Stomach (tissue), 9 donors: ENCODE results near the gene AQP2. TPM values are rescaled to one million over a fixed set of nuclear protein-coding genes. Genes with fewer than 3 reads are reported as not detected.

ENCODE experiments used
- DNase-seq, 2 donors: peaks; one replicate each; pipeline versions ENCODE4 v3.0.0 to v3.0.0-alpha.2; 2013 to 2019
- H3K27ac ChIP-seq, 5 donors: fragments of 200-600 bp in 4 of 5; sonication (generic) in 4 of 5; one replicate each; pipeline ENCODE4 v1.5.1; 2013 to 2019; ENCODE audit warnings: mild to moderate bottlenecking in 1 of 5, moderate library complexity in 1 of 5
- H3K27me3 ChIP-seq, 3 donors: fragments of 200-600 bp; sonication (generic); one replicate each; pipeline ENCODE4 v1.5.1; 2017 to 2019; ENCODE audit warnings: mixed run types in 1 of 3
- H3K36me3 ChIP-seq, 4 donors: fragments of 200-600 bp; sonication (generic); 1 replicate in 3 of 4; 2 replicates in 1 of 4; pipeline ENCODE4 v1.5.1; 2016 to 2019
- H3K4me1 ChIP-seq, 4 donors: fragments of 200-600 bp; sonication (generic); one replicate each; pipeline ENCODE4 v1.5.1; 2016 to 2019
- H3K4me3 ChIP-seq, 4 donors: fragments of 200-600 bp; sonication (generic) in 3 of 4; one replicate each; pipeline ENCODE4 v1.5.1; 2016 to 2019; ENCODE audit warnings: mild to moderate bottlenecking in 1 of 4
- H3K9me3 ChIP-seq, 4 donors: fragments of 200-600 bp; sonication (generic); one replicate each; pipeline ENCODE4 v1.5.1; 2016 to 2019
- EP300 ChIP-seq: sonication (generic); formaldehyde crosslinking; IDR thresholded peaks from one replicate; pipeline ENCODE4 v1.6.1; 2017; ENCODE audit warnings: antibody characterized with exemption
- POLR2A ChIP-seq, 4 donors: fragments of 450-650 bp; IDR thresholded peaks; one replicate each; pipeline ENCODE4 v1.6.1; 2016; ENCODE audit warnings: antibody characterized with exemption in 4 of 4, control low read depth in 2 of 4, mild to moderate bottlenecking in 1 of 4, moderate library complexity in 1 of 4
- POLR2AphosphoS5 ChIP-seq, 3 donors: sonication (generic); formaldehyde crosslinking; IDR thresholded peaks; one replicate each; pipeline ENCODE4 v1.6.1; 2016; ENCODE audit warnings: antibody characterized with exemption in 3 of 3
- WGBS, 5 donors: extraction: QIAGEN DNeasy Blood & Tissue Kit in 3 of 5; methylation state at CpG; one replicate each; pipeline versions ENCODE4 v1.1.5 to v1.1.7; 2013 to 2018; 5-methylcytosine and 5-hydroxymethylcytosine counted together
- intact Hi-C: fragments of 100-400 bp; cut with DNase I; formaldehyde crosslinking; loops from one replicate; pipeline ENCODE4 v1.15.1; 2023; ENCODE audit warnings: low total_unique reads
- polyA plus RNA-seq, 3 donors: library from polyadenylated mRNA; stranded (reverse); fragments of 200-250 nt; gene quantifications; one replicate each; pipeline ENCODE4 v1.2.3, GENCODE V29; 2013
- total RNA-seq, 5 donors: library from RNA; depleted of rRNA; stranded (reverse); fragments of >200 nt; gene quantifications; one replicate each; pipeline versions ENCODE4 v1.1.0 to v1.2.3, GENCODE V29; 2014 to 2016
- TF ChIP-seq, protein P1 (sequence below), 7 experiments: fragments of 450-650 bp in 4 of 7; fragments of 200-600 bp in 3 of 7; sonication (generic) in 3 of 7; IDR thresholded peaks; one replicate each; pipeline ENCODE4 v1.5.1; 2016 to 2019; ENCODE audit warnings: antibody characterized with exemption in 7 of 7, control low read depth in 2 of 7, mild to moderate bottlenecking in 1 of 7
- donor health status: healthy with polysubstance abuse.
- donor health status: Bipolar disorder and iron deficiency.
- donor health status: healthy.

AQP2 gene
- total and polyA plus RNA-seq, 8 donors: 0.92 TPM; not detected in 7

DNA sequence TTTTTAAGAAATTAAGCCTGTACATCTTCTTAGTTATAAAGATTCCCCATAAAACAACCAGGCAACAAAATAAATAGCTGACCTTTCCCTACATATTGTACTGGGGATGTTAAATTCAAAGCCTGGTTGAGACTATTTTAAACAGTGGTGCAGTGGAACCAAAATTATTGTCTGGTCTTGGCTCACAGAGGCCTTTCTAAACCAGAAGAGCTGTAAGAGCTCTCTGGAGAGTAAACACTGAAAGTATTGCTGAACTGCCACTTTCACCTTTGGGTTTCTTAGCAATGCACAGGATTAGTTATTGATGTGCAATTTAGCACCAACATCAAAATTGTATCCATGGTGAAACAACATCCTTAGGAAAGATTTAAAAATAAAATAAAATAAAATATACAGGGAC is 54.2 kb downstream of the AQP2 start:
- intact Hi-C loops: no loop called here
- Histone ChIP-seq H3K4me1 (peaks cover 0 to 45% (median 15%) of the 10 kb centered on the region in 4 donors), H3K27me3 (no peaks in the 10 kb centered on the region), H3K36me3 (peaks cover under 1 to 25% (median 12%) of the 10 kb centered on the region in 4 donors), H3K4me3 (no peak overlapping the region), H3K9me3 (no peaks in the 10 kb centered on the region), H3K27ac (peak overlapping the region in 2 of 5 donors; percentile 14 to 47)
- no peak for DNase-seq
- no peak for TF ChIP-seq POLR2AphosphoS5 (IDR thresholded peaks at IDR 0.05)
- no peak for TF ChIP-seq POLR2A (IDR thresholded peaks at IDR 0.05)
- TF ChIP-seq, protein P1, sequence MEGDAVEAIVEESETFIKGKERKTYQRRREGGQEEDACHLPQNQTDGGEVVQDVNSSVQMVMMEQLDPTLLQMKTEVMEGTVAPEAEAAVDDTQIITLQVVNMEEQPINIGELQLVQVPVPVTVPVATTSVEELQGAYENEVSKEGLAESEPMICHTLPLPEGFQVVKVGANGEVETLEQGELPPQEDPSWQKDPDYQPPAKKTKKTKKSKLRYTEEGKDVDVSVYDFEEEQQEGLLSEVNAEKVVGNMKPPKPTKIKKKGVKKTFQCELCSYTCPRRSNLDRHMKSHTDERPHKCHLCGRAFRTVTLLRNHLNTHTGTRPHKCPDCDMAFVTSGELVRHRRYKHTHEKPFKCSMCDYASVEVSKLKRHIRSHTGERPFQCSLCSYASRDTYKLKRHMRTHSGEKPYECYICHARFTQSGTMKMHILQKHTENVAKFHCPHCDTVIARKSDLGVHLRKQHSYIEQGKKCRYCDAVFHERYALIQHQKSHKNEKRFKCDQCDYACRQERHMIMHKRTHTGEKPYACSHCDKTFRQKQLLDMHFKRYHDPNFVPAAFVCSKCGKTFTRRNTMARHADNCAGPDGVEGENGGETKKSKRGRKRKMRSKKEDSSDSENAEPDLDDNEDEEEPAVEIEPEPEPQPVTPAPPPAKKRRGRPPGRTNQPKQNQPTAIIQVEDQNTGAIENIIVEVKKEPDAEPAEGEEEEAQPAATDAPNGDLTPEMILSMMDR (IDR thresholded peaks at IDR 0.05): no peak
- TF ChIP-seq EP300: no peak

DNA sequence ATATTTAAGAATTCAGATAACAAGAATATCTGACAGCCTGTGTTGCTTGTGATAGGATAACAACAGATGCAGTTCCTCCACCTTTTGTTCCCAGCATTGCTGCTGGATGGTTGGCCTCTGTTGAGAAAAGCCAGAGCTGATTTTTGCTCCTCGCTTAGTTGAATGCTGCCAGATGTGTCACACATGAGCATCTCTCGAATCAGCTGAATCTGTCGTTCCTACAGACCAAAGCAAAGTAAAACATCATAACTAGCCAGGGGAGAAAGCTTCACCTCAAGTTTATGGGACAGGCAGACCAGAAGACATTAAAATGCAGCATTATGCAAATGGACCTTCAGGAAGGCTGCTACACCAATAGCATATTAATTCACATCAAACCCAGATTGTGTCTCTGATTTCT is 54.6 kb downstream of the AQP2 start:
- DNase-seq: peak in 1 of 2 donors; percentile 35
- Histone ChIP-seq H3K27me3 (no peaks in the 10 kb centered on the region), H3K9me3 (no peaks in the 10 kb centered on the region), H3K36me3 (peaks cover 0 to 22% (median 10%) of the 10 kb centered on the region in 4 donors), H3K27ac (peak overlapping the region in 2 of 5 donors; percentile 14 to 47), H3K4me3 (no peak overlapping the region), H3K4me1 (peaks cover 0 to 45% (median 15%) of the 10 kb centered on the region in 4 donors)
- 76 to 85% (median 81%) methylated on average over 3 of the region's 3 CpGs for WGBS, 5 donors
- no peak for TF ChIP-seq EP300
- no peak for TF ChIP-seq POLR2A (IDR thresholded peaks at IDR 0.05)
- TF ChIP-seq POLR2AphosphoS5 (IDR thresholded peaks at IDR 0.05): no peak
- TF ChIP-seq, protein P1 (IDR thresholded peaks at IDR 0.05): no peak
- intact Hi-C loops: no loop called here

DNA sequence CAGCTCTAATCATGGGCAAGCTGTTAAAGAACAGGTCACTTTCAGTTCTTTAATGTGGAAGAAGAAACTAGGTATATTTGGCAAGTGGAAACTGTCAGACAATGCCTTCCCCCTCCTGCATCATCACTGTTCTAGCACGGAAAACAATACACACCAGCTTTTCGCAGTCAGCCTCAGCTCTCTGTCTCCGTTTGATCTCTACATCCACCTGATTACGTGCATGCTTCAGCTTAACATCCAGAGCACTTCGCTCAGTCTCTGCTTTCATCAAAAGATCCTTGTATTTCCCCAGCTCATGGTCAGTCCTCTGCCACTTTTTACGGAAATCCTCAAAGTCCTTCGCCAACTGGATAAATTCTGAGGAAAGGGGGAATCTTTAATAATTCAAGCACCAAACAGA is 55.7 kb downstream of the AQP2 start:
- DNase-seq: no peak

DNA sequence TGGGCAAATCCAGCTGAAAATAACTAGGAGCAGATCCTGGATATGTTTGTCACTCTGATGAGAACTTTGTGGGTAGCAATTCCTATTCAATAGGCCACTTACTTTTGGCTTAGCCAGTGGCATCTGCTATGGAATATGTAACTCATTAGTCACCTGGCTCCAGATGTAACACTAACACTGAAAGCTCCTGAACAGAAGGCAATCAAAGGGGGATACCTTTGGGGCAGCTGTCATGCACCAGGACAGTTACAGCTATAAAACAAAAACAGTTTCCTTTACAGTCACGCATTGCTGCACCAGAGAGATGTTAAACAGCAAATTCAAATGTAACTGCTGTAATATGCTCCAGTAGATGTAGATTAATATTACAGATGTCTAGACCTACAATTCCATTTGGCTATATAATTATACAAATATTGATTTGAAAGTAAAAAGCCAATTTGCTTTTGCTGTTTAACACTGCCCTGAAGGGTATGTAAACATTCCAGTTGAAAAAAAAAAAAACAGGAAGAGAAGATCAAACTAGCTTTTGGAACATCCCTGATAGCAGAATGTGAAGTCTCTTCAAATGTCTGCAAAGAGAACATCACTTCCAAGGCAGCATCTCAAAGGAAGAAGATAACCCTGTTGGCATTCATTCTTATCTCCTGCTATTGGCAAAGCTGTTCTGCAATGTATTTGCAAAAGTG is 56.4 kb downstream of the AQP2 start:
- no peak for DNase-seq
- Histone ChIP-seq H3K36me3 (peaks cover 0 to 12% (median 0%) of the 10 kb centered on the region in 4 donors), H3K4me1 (peaks cover 0 to 45% (median 15%) of the 10 kb centered on the region in 4 donors), H3K27me3 (no peaks in the 10 kb centered on the region), H3K27ac (no peak overlapping the region), H3K4me3 (no peak overlapping the region), H3K9me3 (no peaks in the 10 kb centered on the region)
- intact Hi-C loops: no loop called here
- TF ChIP-seq EP300 (no peak), POLR2AphosphoS5 (IDR thresholded peaks at IDR 0.05) (no peak), POLR2A (IDR thresholded peaks at IDR 0.05) (no peak)
- TF ChIP-seq, protein P1 (IDR thresholded peaks at IDR 0.05): no peak
- WGBS, 5 donors: 44 to 67% (median 63%) methylated on average over 1 of the region's 1 CpG

More for the DNA sequence above, 55.7 kb downstream of the AQP2 start:
- Histone ChIP-seq H3K9me3 (no peaks in the 10 kb centered on the region), H3K27me3 (no peaks in the 10 kb centered on the region), H3K27ac (no peak overlapping the region), H3K4me1 (peaks cover 0 to 45% (median 15%) of the 10 kb centered on the region in 4 donors), H3K36me3 (peaks cover 0 to 19% (median 0%) of the 10 kb centered on the region in 4 donors), H3K4me3 (no peak overlapping the region)
- intact Hi-C loops: no loop called here
- 88 to 96% (median 95%) methylated on average over 7 of the region's 7 CpGs for WGBS, 5 donors
- no peak for TF ChIP-seq POLR2A (IDR thresholded peaks at IDR 0.05)

Other genes with a start within 250 kb of the AQP2 start
- 10 to 100 TPM in 2 of 5 donors, 1 to 10 TPM in 3; 2.9 to 28.5 (median 9.6) TPM for gene FMNL3, start 243.3 kb upstream of the AQP2 start, total RNA-seq
- 1 to 10 TPM; 2.1 to 8.1 (median 5.2) TPM for gene FMNL3, start 243.3 kb upstream of the AQP2 start, polyA plus RNA-seq
- gene TMBIM6, start 209.2 kb upstream of the AQP2 start, total RNA-seq: 100 to 1,000 TPM in 4 of 5 donors, 10 to 100 TPM in 1; 94.5 to 606 (median 420) TPM
- 100 to 1,000 TPM in 2 of 3 donors, 10 to 100 TPM in 1; 79.6 to 207 (median 160) TPM for gene TMBIM6, start 209.2 kb upstream of the AQP2 start, polyA plus RNA-seq
- gene NCKAP5L, start 122.3 kb upstream of the AQP2 start, total RNA-seq: 10 to 100 TPM in 2 of 5 donors, 1 to 10 TPM in 3; 4.9 to 16.5 (median 8.3) TPM
- 1 to 10 TPM; 3.5 to 9.7 (median 4.1) TPM for gene NCKAP5L, start 122.3 kb upstream of the AQP2 start, polyA plus RNA-seq
- gene BCDIN3D, start 107.6 kb upstream of the AQP2 start, total RNA-seq: 10 to 100 TPM in 1 of 5 donors, 1 to 10 TPM in 2, under 1 TPM in 1, not detected in 1; 0.58 to 14.7 (median 3.6) TPM
- 1 to 10 TPM; 1.8 to 2.7 (median 2.6) TPM for gene BCDIN3D, start 107.6 kb upstream of the AQP2 start, polyA plus RNA-seq
- 10 to 100 TPM in 2 of 5 donors, 1 to 10 TPM in 3; 1.2 to 44.6 (median 2.2) TPM for gene FAIM2, start 46.8 kb upstream of the AQP2 start, total RNA-seq
- 1 to 10 TPM; 1.1 to 1.8 (median 1.6) TPM for gene FAIM2, start 46.8 kb upstream of the AQP2 start, polyA plus RNA-seq
- 10 to 100 TPM in 1 of 5 donors, 1 to 10 TPM in 2, not detected in 2; 4.9 to 12.5 (median 6.6) TPM for gene AQP5, start 11.1 kb downstream of the AQP2 start, total RNA-seq
- gene AQP5, start 11.1 kb downstream of the AQP2 start, polyA plus RNA-seq: 10 to 100 TPM in 2 of 3 donors, 1 to 10 TPM in 1; 2.9 to 54.3 (median 10.6) TPM
- under 1 TPM in 2 of 5 donors, not detected in 3; 0.18 to 0.45 TPM for gene AQP6, start 22.2 kb downstream of the AQP2 start, total RNA-seq
- gene AQP6, start 22.2 kb downstream of the AQP2 start, polyA plus RNA-seq: under 1 TPM in 1 of 3 donors, not detected in 2; 0.58 TPM
- 10 to 100 TPM in 4 of 5 donors, 1 to 10 TPM in 1; 9.3 to 36.7 (median 12.9) TPM for gene RACGAP1, start 74.8 kb downstream of the AQP2 start, total RNA-seq
- gene RACGAP1, start 74.8 kb downstream of the AQP2 start, polyA plus RNA-seq: 10 to 100 TPM in 2 of 3 donors, 1 to 10 TPM in 1; 7.9 to 13.4 (median 11.2) TPM
- gene ASIC1, start 106.9 kb downstream of the AQP2 start, total RNA-seq: 1 to 10 TPM in 2 of 5 donors, under 1 TPM in 2, not detected in 1; 0.45 to 3.5 (median 1.3) TPM
- 1 to 10 TPM in 2 of 3 donors, under 1 TPM in 1; 0.92 to 2.6 (median 1.2) TPM for gene ASIC1, start 106.9 kb downstream of the AQP2 start, polyA plus RNA-seq
- 10 to 100 TPM in 4 of 5 donors, 1 to 10 TPM in 1; 2.9 to 75.9 (median 23.8) TPM for gene SMARCD1, start 134.6 kb downstream of the AQP2 start, total RNA-seq
- gene SMARCD1, start 134.6 kb downstream of the AQP2 start, polyA plus RNA-seq: 10 to 100 TPM; 10.1 to 17.3 (median 14.9) TPM
- gene GPD1, start 153.3 kb downstream of the AQP2 start, total RNA-seq: 1 to 10 TPM in 4 of 5 donors, under 1 TPM in 1; 0.58 to 9.5 (median 5.9) TPM
- 1 to 10 TPM in 2 of 3 donors, under 1 TPM in 1; 0.65 to 1.6 (median 1.4) TPM for gene GPD1, start 153.3 kb downstream of the AQP2 start, polyA plus RNA-seq
- gene COX14, start 161.5 kb downstream of the AQP2 start, total RNA-seq: 10 to 100 TPM in 4 of 5 donors, 1 to 10 TPM in 1; 9.8 to 96.3 (median 31.8) TPM
- 100 to 1,000 TPM in 2 of 3 donors, 10 to 100 TPM in 1; 93.8 to 153 (median 148) TPM for gene COX14, start 161.5 kb downstream of the AQP2 start, polyA plus RNA-seq
- gene CERS5, start 216.6 kb downstream of the AQP2 start, total RNA-seq: 100 to 1,000 TPM in 1 of 5 donors, 10 to 100 TPM in 2, 1 to 10 TPM in 2; 3.2 to 114 (median 24.1) TPM
- 10 to 100 TPM; 20.7 to 52.6 (median 23.8) TPM for gene CERS5, start 216.6 kb downstream of the AQP2 start, polyA plus RNA-seq